K562 (cell line): ENCODE results near the gene CSRNP3. TPM values are rescaled to one million over a fixed set of nuclear protein-coding genes. Genes with fewer than 3 reads are reported as not detected.
A peak's percentile ranks its signal among the peaks of the same experiment; 100 is the strongest.

Experiments
- ATAC-seq: fragments of 200-7000 bp; cut with Tn5 transposase; 3 replicates; pipeline ENCODE4 v1.9.1; 2020; ENCODE audit warnings: moderate library complexity
- BruUV-seq: library from RNA; stranded (reverse); fragments of 400-500 nt; replicated peaks from 2 replicates; lab custom pipeline; 2021; lab: Mats Ljungman, UMichigan
- CTCF ChIA-PET: fragments of 300-600 bp; formaldehyde crosslinking; extraction: SDS; loops from one replicate; lab custom pipeline; 2021; ENCODE audit warnings: low intra/inter-chr PET ratio; lab: Yijun Ruan, JAX
- POLR2A ChIA-PET: fragments of 300-600, 350-650 bp; sonication (Branson Sonifier 250); formaldehyde crosslinking; extraction: SDS; loops from one replicate; lab custom pipeline; 2021; ENCODE audit warnings: antibody characterized with exemption, inconsistent platforms; lab: Yijun Ruan, JAX
- DNase-seq, 4 experiments: peaks; one replicate each; pipeline versions ENCODE4 v3.0.0 to v3.0.0-alpha.2; 2011 to 2018; ENCODE audit warnings: low spot score in 3 of 4, mixed read lengths in 3 of 4; ENCODE audit errors: extremely low read depth in 1 of 4
- FAIRE-seq: peaks from 2 replicates; lab custom pipeline; 2011; peaks lifted over from hg19 to GRCh38; lab: Jason Lieb, UNC
- H2AFZ ChIP-seq: 2 replicates; pipeline ENCODE4 v1.6.0; 2011; ENCODE audit warnings: low read depth, low read length, control low read depth, inconsistent platforms
- H3K27ac ChIP-seq: fragments of 200-600 bp; 3 replicates; pipeline ENCODE4 v1.8.0; 2011; ENCODE audit warnings: low read depth, mild to moderate bottlenecking, control low read depth, inconsistent platforms, low read length, moderate library complexity, mixed read lengths; ENCODE audit errors: extremely low read depth
- H3K27me3 ChIP-seq, 2 experiments: fragments of 300-600 bp in 1 of 2; 2 replicates in 1 of 2; 3 replicates in 1 of 2; pipeline versions ENCODE4 v1.6.0 to v1.8.0; 2011; ENCODE audit warnings: inconsistent platforms in 2 of 2, low read length in 2 of 2, mild to moderate bottlenecking in 1 of 2, mixed read lengths in 1 of 2, moderate library complexity in 1 of 2; ENCODE audit not compliant: control insufficient read depth in 2 of 2, insufficient read depth in 2 of 2
- H3K36me3 ChIP-seq: fragments of 300-600 bp; 3 replicates; pipeline ENCODE4 v1.8.0; 2011; ENCODE audit warnings: mild to moderate bottlenecking, low read length, inconsistent platforms; ENCODE audit not compliant: control insufficient read depth, insufficient read depth
- H3K4me1 ChIP-seq, 2 experiments: fragments of 200-600 bp in 1 of 2; replicated peaks in 1 of 2; 2 replicates in 1 of 2; 3 replicates in 1 of 2; pipeline versions ENCODE4 v1.5.1 to v1.8.0; 2011; ENCODE audit warnings: inconsistent platforms in 2 of 2, low read length in 2 of 2, mild to moderate bottlenecking in 1 of 2, mixed read lengths in 1 of 2, moderate library complexity in 1 of 2; ENCODE audit not compliant: control insufficient read depth in 2 of 2, insufficient read depth in 2 of 2
- H3K4me2 ChIP-seq: 2 replicates; pipeline ENCODE4 v1.6.1; 2011; ENCODE audit warnings: low read length, control low read depth, inconsistent platforms, mixed read lengths; ENCODE audit not compliant: insufficient read depth
- H3K4me3 ChIP-seq: fragments of 200-600 bp; sonication (generic), shearing (Covaris generic); 2 replicates; pipeline ENCODE4 v1.5.1; 2016; ENCODE audit warnings: control low read depth, inconsistent platforms
- H3K79me2 ChIP-seq: fragments of 200-600 bp; 3 replicates; pipeline ENCODE4 v1.8.0; 2011; ENCODE audit warnings: low read length, inconsistent platforms; ENCODE audit not compliant: control insufficient read depth, insufficient read depth
- H3K9ac ChIP-seq, 2 experiments: 2 replicates each; pipeline versions ENCODE4 v1.6.0 to v1.6.1; 2011; ENCODE audit warnings: low read depth in 2 of 2, low read length in 2 of 2, control low read depth in 1 of 2, inconsistent platforms in 1 of 2, mild to moderate bottlenecking in 1 of 2, mixed read lengths in 1 of 2; ENCODE audit not compliant: insufficient read depth in 1 of 2
- H3K9me1 ChIP-seq: one replicate; pipeline ENCODE4 v1.6.0; 2011; ENCODE audit warnings: inconsistent platforms, mild to moderate bottlenecking, low read length, moderate library complexity; ENCODE audit not compliant: control insufficient read depth, insufficient read depth
- H3K9me3 ChIP-seq: replicated peaks from 2 replicates; pipeline ENCODE4 v1.5.1; 2011; ENCODE audit warnings: low read depth, low read length, inconsistent platforms; ENCODE audit not compliant: control insufficient read depth, insufficient read depth
- H4K20me1 ChIP-seq: replicated peaks from 2 replicates; pipeline ENCODE4 v1.6.1; 2011; ENCODE audit warnings: low read length, inconsistent platforms, mixed read lengths; ENCODE audit not compliant: control insufficient read depth, insufficient read depth
- FOXA1 ChIP-seq: fragments of 450-650 bp; IDR thresholded peaks from 2 replicates; pipeline ENCODE4 v1.6.1; 2016; ENCODE audit warnings: mild to moderate bottlenecking, borderline replicate concordance
- JUN ChIP-seq, 2 experiments: sonication (generic) in 1 of 2; formaldehyde crosslinking in 1 of 2; IDR thresholded peaks; 2 replicates each; pipeline versions ENCODE4 v1.6.1 to v1.8.0; 2012 to 2022; ENCODE audit warnings: borderline replicate concordance in 2 of 2, mild to moderate bottlenecking in 2 of 2, improper control_type of control experiment in 1 of 2, low read depth in 1 of 2, low read length in 1 of 2, missing genetic modification reagents in 1 of 2
- POLR2A ChIP-seq: fragments of 450-650 bp; conservative IDR thresholded peaks from 2 replicates; pipeline ENCODE4 v1.6.1; 2016
- RAD21 ChIP-seq, 2 experiments: fragments of 250-450 bp in 1 of 2; fragments of 450-650 bp in 1 of 2; sonication (Bioruptor Pico) in 1 of 2; formaldehyde crosslinking in 1 of 2; IDR thresholded peaks in 1 of 2; conservative IDR thresholded peaks in 1 of 2; 2 replicates each; pipeline versions ENCODE4 v1.4.0 to v1.8.0; 2020 to 2022; ENCODE audit warnings: mild to moderate bottlenecking in 2 of 2, moderate library complexity in 1 of 2
- RHOXF2B ChIP-seq: fragments of 250-450 bp; sonication (Bioruptor Pico); conservative IDR thresholded peaks from 2 replicates; pipeline ENCODE4 v1.5.1; 2021
- ZNF316 ChIP-seq: fragments of 450-650 bp; IDR thresholded peaks from 2 replicates; pipeline ENCODE4 v1.6.1; 2016
- WGBS: fragments of 100-300 bp; shearing (Covaris generic); methylation state at CpG from one replicate; pipeline ENCODE4 v1.1.6; 2016; ENCODE audit warnings: low coverage, mixed read lengths; ENCODE audit not compliant: insufficient coverage; ENCODE audit errors: missing lambda C conversion rate; 5-methylcytosine and 5-hydroxymethylcytosine counted together
- in situ Hi-C: fragments of 300-500 bp; cut with MboI; formaldehyde crosslinking; loops from 4 replicates; pipeline ENCODE4 v1.15.0; 2018; ENCODE audit warnings: inconsistent platforms, mixed read lengths
- intact Hi-C: fragments of 100-400 bp; cut with micrococcal nuclease; formaldehyde crosslinking; loops from 2 replicates; pipeline ENCODE4 v1.14.2; 2022
- polyA plus RNA-seq, 8 experiments: library from polyadenylated mRNA; depleted of rRNA in 4 of 8; stranded (reverse) in 5 of 8; unstranded in 3 of 8; fragments of >200 nt; fragmentation: Nextera tagmentation in 2 of 8; fragmentation: Illumina TruSeq in 1 of 8; extraction: Ambion mirVana in 2 of 8; extraction: Trizol in 1 of 8; gene quantifications; 2 replicates each; pipeline versions ENCODE4 v1.2.1 to v1.2.3, GENCODE V29; 2011 to 2014; ENCODE audit warnings: inconsistent platforms in 1 of 8, missing spikeins in 1 of 8
- total RNA-seq, 7 experiments: library from RNA; depleted of rRNA in 6 of 7; stranded (reverse); fragments of >200 nt in 6 of 7; fragmentation: Illumina TruSeq in 2 of 7; extraction: Trizol in 2 of 7; gene quantifications; 2 replicates each; pipeline versions ENCODE4 v1.2.1 to v1.2.3, GENCODE V29; 2011 to 2021; ENCODE audit warnings: low replicate concordance in 1 of 7
- TF ChIP-seq, protein P1 (sequence below), 3 experiments: IDR thresholded peaks in 2 of 3; conservative IDR thresholded peaks in 1 of 3; 2 replicates each; pipeline ENCODE4 v1.5.1; 2011 to 2012; ENCODE audit warnings: low read length in 3 of 3, mild to moderate bottlenecking in 3 of 3, control low read depth in 2 of 3, improper control_type of control experiment in 1 of 3, inconsistent platforms in 1 of 3, low read depth in 1 of 3, mixed read lengths in 1 of 3, moderate library complexity in 1 of 3; ENCODE audit not compliant: insufficient read depth in 2 of 3

The CSRNP3 gene
- total and polyA plus RNA-seq, 9 of the 15 experiments (the other 6 are each of a cell fraction or from before 2014, with no cell fraction given): not detected

GRCh38 chr2:165698444-165698884 is 229.0 kb downstream of the CSRNP3 start:
- no TSS peak for BruUV-seq
- Histone ChIP-seq H3K36me3 (no peaks in the 10 kb centered on the region), H3K9me1 (no peaks in the 10 kb centered on the region), H4K20me1 (no peaks in the 10 kb centered on the region), H3K4me2 (no peak overlapping the region), H3K9ac (no peak overlapping the region), H3K4me1 (no peaks in the 10 kb centered on the region), H3K9me3 (no peaks in the 10 kb centered on the region), H2AFZ (no peak overlapping the region), H3K79me2 (no peaks in the 10 kb centered on the region), H3K4me3 (no peak overlapping the region), H3K27me3 (no peaks in the 10 kb centered on the region), H3K27ac (no peak overlapping the region)
- ATAC-seq: no peak
- ChIA-PET POLR2A (no interaction called here), CTCF (no interaction called here)
- TF ChIP-seq JUN (IDR thresholded peaks at IDR 0.05; ENCODE audit: borderline replicate concordance, low read depth, low read length) (no peak), JUN (CRISPR knock-in tag; IDR thresholded peaks at IDR 0.05; ENCODE audit: borderline replicate concordance) (no peak), RAD21 (CRISPR knock-in tag; conservative IDR thresholded peaks at IDR 0.05 in 1 of 2, IDR thresholded peaks at IDR 0.05 in 1 of 2) (0 out of 4 replicates have a peak, but pooled peaks of 1 of the 2 experiments have one; percentile 26), ZNF316 (no peak), POLR2A (no peak), FOXA1 (no peak), RHOXF2B (CRISPR knock-in tag) (no peak)
- TF ChIP-seq, protein P1, sequence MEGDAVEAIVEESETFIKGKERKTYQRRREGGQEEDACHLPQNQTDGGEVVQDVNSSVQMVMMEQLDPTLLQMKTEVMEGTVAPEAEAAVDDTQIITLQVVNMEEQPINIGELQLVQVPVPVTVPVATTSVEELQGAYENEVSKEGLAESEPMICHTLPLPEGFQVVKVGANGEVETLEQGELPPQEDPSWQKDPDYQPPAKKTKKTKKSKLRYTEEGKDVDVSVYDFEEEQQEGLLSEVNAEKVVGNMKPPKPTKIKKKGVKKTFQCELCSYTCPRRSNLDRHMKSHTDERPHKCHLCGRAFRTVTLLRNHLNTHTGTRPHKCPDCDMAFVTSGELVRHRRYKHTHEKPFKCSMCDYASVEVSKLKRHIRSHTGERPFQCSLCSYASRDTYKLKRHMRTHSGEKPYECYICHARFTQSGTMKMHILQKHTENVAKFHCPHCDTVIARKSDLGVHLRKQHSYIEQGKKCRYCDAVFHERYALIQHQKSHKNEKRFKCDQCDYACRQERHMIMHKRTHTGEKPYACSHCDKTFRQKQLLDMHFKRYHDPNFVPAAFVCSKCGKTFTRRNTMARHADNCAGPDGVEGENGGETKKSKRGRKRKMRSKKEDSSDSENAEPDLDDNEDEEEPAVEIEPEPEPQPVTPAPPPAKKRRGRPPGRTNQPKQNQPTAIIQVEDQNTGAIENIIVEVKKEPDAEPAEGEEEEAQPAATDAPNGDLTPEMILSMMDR (IDR thresholded peaks at IDR 0.05 in 2 of 3, conservative IDR thresholded peaks at IDR 0.05 in 1 of 3; ENCODE audit: insufficient read depth in 2 of 3, low read depth in 1 of 3, low read length in 3 of 3): peak in 2 of 3 experiments; percentile 11 to 14; a peak in 1 of 6 replicates
- 0% methylated on average over 4 of the region's 4 CpGs for WGBS
- DNase-seq: peak in 1 of 4 experiments; percentile 12
- no peak for FAIRE-seq
- intact Hi-C loops (no loop called here), in situ Hi-C loops (no loop called here)
